ENCODE results near the gene NINJ1. TPM values are rescaled to one million over a fixed set of nuclear protein-coding genes. Genes with fewer than 3 reads are reported as not detected.

NINJ1 gene
- total and polyA plus RNA-seq, 2 donors (not counting 3 experiments of a cell fraction or from before 2014, with no cell fraction given), result 31.5 to 57.7 TPM

- no peak overlapping the region for H3K27ac ChIP-seq (ENCODE audit: insufficient read depth, low read depth, low read length)
- H3K27me3 ChIP-seq (ENCODE audit: control insufficient read depth in 2 of 2, insufficient read depth in 2 of 2, low read length in 2 of 2), result no peaks in the 10 kb centered on the region
- DNase-seq (ENCODE audit: low read depth, low spot score) (no peak), FAIRE-seq (no peak)
- H3K4me1 ChIP-seq (ENCODE audit: control insufficient read depth, extremely low read depth, insufficient read depth, low read length), result no peaks in the 10 kb centered on the region
- peaks cover 2% of the 10 kb centered on the region for H4K20me1 ChIP-seq (replicated peaks; ENCODE audit: control insufficient read depth, extremely low read depth, insufficient read depth, low read length)
- TF ChIP-seq EZH2 (IDR thresholded peaks at IDR 0.05; ENCODE audit: borderline replicate concordance, low read depth, low read length, severe bottlenecking) (no peak), JUN (IDR thresholded peaks at IDR 0.05; ENCODE audit: borderline replicate concordance, insufficient read depth, insufficient read length, low read depth) (no peak), POLR2A (IDR thresholded peaks at IDR 0.05; ENCODE audit: low read depth, low read length) (no peak), CTCF (IDR thresholded peaks at IDR 0.05; ENCODE audit: extremely low read depth in 1 of 2, insufficient read depth in 1 of 2, low read depth in 1 of 2, low read length in 2 of 2) (no peak), POLR2AphosphoS5 (IDR thresholded peaks at IDR 0.05; ENCODE audit: insufficient read depth, low read depth, low read length) (no peak), MYC (IDR thresholded peaks at IDR 0.05; ENCODE audit: low read depth, low read length) (no peak), MAX (IDR thresholded peaks at IDR 0.05; ENCODE audit: insufficient read depth, insufficient read length) (no peak), GATA2 (IDR thresholded peaks at IDR 0.05; ENCODE audit: insufficient read depth, insufficient read length, low read depth, low read length) (no peak), FOS (IDR thresholded peaks at IDR 0.05; ENCODE audit: borderline replicate concordance, insufficient read depth, low read length) (no peak)
- no TSS peak for BruUV-seq (replicated peaks)
- no peak overlapping the region for H2AFZ ChIP-seq (ENCODE audit: low read depth, low read length)
- H3K4me2 ChIP-seq (ENCODE audit: insufficient read depth, low read length), result no peak overlapping the region
- intact Hi-C loops (cut with micrococcal nuclease) (no loop called here), dilution Hi-C loops (cut with MboI; ENCODE audit: extremely low pct_ligation_motif_present, low sequenced_read_pairs) (no loop called here)
- ChIA-PET POLR2A (no interaction called here), CTCF (no interaction called here)
- H3K9ac ChIP-seq (replicated peaks; ENCODE audit: extremely low read depth, insufficient read depth, low read length), result no peak overlapping the region
- no peaks in the 10 kb centered on the region for H3K9me1 ChIP-seq (replicated peaks; ENCODE audit: control insufficient read depth, extremely low read depth, insufficient read depth, low read length)
- H3K9me3 ChIP-seq (replicated peaks; ENCODE audit: control insufficient read depth, insufficient read depth, low read length), result no peaks in the 10 kb centered on the region
- no peak overlapping the region for H3K4me3 ChIP-seq (replicated peaks in 1 of 3; ENCODE audit: insufficient read depth in 1 of 3, low read depth in 1 of 3, low read length in 3 of 3)
- H3K36me3 ChIP-seq (ENCODE audit: control insufficient read depth in 2 of 2, extremely low read depth in 1 of 2, insufficient read depth in 2 of 2, low read length in 2 of 2), result peaks cover 8 to 29% of the 10 kb centered on the region in 2 experiments
- peaks cover 20% of the 10 kb centered on the region for H3K79me2 ChIP-seq (ENCODE audit: control insufficient read depth, insufficient read depth, low read length)
Measured at GRCh38 chr9:93111371-93112115, 22.5 kb downstream of the NINJ1 start.
